ENCODE results near the gene GPR160.

DNA sequence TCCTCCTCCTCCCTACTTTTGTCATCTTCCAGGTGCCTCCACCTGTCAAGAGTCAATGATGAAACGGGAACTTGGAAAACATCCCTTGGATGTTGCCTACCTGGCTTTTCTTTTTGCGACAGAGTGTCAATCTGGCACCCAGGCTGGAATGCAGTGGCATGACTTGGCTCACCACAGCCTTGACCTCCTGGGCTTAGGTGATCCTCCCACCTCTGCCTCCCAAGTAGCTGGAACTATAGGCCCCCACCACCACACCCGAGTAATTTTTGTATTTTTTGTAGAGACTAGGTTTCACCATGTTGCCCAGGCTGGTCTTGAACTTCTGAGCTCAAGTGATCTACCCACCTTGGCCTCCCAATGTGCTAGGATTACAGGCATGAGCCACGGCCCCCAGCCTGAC, 42.8 kb downstream of the GPR160 start:
- TF ChIP-seq, protein P1, sequence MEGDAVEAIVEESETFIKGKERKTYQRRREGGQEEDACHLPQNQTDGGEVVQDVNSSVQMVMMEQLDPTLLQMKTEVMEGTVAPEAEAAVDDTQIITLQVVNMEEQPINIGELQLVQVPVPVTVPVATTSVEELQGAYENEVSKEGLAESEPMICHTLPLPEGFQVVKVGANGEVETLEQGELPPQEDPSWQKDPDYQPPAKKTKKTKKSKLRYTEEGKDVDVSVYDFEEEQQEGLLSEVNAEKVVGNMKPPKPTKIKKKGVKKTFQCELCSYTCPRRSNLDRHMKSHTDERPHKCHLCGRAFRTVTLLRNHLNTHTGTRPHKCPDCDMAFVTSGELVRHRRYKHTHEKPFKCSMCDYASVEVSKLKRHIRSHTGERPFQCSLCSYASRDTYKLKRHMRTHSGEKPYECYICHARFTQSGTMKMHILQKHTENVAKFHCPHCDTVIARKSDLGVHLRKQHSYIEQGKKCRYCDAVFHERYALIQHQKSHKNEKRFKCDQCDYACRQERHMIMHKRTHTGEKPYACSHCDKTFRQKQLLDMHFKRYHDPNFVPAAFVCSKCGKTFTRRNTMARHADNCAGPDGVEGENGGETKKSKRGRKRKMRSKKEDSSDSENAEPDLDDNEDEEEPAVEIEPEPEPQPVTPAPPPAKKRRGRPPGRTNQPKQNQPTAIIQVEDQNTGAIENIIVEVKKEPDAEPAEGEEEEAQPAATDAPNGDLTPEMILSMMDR (conservative IDR thresholded peaks at IDR 0.05; ENCODE audit: low read depth in 2 of 2), result no peak
- TF ChIP-seq POLR2AphosphoS5 (IDR thresholded peaks at IDR 0.05; ENCODE audit: low read depth) (no peak), ZNF331 (CRISPR knock-in tag; IDR thresholded peaks at IDR 0.05; ENCODE audit: low read depth) (no peak), EZH2 (IDR thresholded peaks at IDR 0.05; ENCODE audit: low read depth, unreplicated experiment) (no peak), EZH2phosphoT487 (IDR thresholded peaks at IDR 0.05; ENCODE audit: unreplicated experiment) (no peak), STAT1 (IDR thresholded peaks at IDR 0.05; ENCODE audit: unreplicated experiment) (no peak), CREB1 (CRISPR knock-in tag; IDR thresholded peaks at IDR 0.05; ENCODE audit: low read depth) (no peak), NANOG (IDR thresholded peaks at IDR 0.05; ENCODE audit: borderline replicate concordance) (no peak), JUNB (IDR thresholded peaks at IDR 0.05; ENCODE audit: unreplicated experiment) (no peak), ZNF114 (CRISPR knock-in tag; IDR thresholded peaks at IDR 0.05) (no peak)
- TF ChIP-seq, protein P2, sequence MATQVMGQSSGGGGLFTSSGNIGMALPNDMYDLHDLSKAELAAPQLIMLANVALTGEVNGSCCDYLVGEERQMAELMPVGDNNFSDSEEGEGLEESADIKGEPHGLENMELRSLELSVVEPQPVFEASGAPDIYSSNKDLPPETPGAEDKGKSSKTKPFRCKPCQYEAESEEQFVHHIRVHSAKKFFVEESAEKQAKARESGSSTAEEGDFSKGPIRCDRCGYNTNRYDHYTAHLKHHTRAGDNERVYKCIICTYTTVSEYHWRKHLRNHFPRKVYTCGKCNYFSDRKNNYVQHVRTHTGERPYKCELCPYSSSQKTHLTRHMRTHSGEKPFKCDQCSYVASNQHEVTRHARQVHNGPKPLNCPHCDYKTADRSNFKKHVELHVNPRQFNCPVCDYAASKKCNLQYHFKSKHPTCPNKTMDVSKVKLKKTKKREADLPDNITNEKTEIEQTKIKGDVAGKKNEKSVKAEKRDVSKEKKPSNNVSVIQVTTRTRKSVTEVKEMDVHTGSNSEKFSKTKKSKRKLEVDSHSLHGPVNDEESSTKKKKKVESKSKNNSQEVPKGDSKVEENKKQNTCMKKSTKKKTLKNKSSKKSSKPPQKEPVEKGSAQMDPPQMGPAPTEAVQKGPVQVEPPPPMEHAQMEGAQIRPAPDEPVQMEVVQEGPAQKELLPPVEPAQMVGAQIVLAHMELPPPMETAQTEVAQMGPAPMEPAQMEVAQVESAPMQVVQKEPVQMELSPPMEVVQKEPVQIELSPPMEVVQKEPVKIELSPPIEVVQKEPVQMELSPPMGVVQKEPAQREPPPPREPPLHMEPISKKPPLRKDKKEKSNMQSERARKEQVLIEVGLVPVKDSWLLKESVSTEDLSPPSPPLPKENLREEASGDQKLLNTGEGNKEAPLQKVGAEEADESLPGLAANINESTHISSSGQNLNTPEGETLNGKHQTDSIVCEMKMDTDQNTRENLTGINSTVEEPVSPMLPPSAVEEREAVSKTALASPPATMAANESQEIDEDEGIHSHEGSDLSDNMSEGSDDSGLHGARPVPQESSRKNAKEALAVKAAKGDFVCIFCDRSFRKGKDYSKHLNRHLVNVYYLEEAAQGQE (IDR thresholded peaks at IDR 0.05; ENCODE audit: unreplicated experiment), result no peak
- TF ChIP-seq, protein P3, sequence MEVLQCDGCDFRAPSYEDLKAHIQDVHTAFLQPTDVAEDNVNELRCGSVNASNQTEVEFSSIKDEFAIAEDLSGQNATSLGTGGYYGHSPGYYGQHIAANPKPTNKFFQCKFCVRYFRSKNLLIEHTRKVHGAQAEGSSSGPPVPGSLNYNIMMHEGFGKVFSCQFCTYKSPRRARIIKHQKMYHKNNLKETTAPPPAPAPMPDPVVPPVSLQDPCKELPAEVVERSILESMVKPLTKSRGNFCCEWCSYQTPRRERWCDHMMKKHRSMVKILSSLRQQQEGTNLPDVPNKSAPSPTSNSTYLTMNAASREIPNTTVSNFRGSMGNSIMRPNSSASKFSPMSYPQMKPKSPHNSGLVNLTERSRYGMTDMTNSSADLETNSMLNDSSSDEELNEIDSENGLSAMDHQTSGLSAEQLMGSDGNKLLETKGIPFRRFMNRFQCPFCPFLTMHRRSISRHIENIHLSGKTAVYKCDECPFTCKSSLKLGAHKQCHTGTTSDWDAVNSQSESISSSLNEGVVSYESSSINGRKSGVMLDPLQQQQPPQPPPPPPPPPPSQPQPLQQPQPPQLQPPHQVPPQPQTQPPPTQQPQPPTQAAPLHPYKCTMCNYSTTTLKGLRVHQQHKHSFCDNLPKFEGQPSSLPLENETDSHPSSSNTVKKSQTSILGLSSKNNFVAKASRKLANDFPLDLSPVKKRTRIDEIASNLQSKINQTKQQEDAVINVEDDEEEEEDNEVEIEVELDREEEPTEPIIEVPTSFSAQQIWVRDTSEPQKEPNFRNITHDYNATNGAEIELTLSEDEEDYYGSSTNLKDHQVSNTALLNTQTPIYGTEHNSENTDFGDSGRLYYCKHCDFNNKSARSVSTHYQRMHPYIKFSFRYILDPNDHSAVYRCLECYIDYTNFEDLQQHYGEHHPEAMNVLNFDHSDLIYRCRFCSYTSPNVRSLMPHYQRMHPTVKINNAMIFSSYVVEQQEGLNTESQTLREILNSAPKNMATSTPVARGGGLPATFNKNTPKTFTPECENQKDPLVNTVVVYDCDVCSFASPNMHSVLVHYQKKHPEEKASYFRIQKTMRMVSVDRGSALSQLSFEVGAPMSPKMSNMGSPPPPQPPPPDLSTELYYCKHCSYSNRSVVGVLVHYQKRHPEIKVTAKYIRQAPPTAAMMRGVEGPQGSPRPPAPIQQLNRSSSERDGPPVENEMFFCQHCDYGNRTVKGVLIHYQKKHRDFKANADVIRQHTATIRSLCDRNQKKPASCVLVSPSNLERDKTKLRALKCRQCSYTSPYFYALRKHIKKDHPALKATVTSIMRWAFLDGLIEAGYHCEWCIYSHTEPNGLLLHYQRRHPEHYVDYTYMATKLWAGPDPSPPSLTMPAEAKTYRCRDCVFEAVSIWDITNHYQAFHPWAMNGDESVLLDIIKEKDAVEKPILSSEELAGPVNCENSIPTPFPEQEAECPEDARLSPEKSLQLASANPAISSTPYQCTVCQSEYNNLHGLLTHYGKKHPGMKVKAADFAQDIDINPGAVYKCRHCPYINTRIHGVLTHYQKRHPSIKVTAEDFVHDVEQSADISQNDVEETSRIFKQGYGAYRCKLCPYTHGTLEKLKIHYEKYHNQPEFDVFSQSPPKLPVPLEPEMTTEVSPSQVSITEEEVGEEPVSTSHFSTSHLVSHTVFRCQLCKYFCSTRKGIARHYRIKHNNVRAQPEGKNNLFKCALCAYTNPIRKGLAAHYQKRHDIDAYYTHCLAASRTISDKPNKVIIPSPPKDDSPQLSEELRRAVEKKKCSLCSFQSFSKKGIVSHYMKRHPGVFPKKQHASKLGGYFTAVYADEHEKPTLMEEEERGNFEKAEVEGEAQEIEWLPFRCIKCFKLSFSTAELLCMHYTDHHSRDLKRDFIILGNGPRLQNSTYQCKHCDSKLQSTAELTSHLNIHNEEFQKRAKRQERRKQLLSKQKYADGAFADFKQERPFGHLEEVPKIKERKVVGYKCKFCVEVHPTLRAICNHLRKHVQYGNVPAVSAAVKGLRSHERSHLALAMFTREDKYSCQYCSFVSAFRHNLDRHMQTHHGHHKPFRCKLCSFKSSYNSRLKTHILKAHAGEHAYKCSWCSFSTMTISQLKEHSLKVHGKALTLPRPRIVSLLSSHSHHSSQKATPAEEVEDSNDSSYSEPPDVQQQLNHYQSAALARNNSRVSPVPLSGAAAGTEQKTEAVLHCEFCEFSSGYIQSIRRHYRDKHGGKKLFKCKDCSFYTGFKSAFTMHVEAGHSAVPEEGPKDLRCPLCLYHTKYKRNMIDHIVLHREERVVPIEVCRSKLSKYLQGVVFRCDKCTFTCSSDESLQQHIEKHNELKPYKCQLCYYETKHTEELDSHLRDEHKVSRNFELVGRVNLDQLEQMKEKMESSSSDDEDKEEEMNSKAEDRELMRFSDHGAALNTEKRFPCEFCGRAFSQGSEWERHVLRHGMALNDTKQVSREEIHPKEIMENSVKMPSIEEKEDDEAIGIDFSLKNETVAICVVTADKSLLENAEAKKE (CRISPR knock-in tag; IDR thresholded peaks at IDR 0.05), result no peak

All from GM23338 (cell line).